KMS-11 (cell line): ENCODE results near the gene MTF2.

ENCODE experiments used
- H2AFZ ChIP-seq: fragments of 200-600 bp; sonication (generic); 2 replicates; pipeline ENCODE4 v1.6.1; 2016; ENCODE audit warnings: antibody characterized with exemption, mixed run types, low read depth
- H3K27ac ChIP-seq: fragments of 200-600 bp; sonication (generic); 2 replicates; pipeline ENCODE4 v1.6.1; 2016; ENCODE audit warnings: mild to moderate bottlenecking, mixed run types
- H3K27me3 ChIP-seq: fragments of 200-600 bp; sonication (generic); 2 replicates; pipeline ENCODE4 v1.6.1; 2017; ENCODE audit warnings: mild to moderate bottlenecking, low read depth, mixed run types, moderate library complexity; ENCODE audit not compliant: insufficient read depth
- H3K36me3 ChIP-seq: fragments of 200-600 bp; sonication (generic); 2 replicates; pipeline ENCODE4 v1.6.1; 2017; ENCODE audit warnings: mild to moderate bottlenecking, mixed run types; ENCODE audit not compliant: insufficient read depth
- H3K4me1 ChIP-seq: fragments of 200-600 bp; sonication (generic); 2 replicates; pipeline ENCODE4 v1.6.1; 2016; ENCODE audit warnings: mild to moderate bottlenecking, low read depth, mixed run types; ENCODE audit not compliant: poor library complexity, severe bottlenecking
- H3K4me2 ChIP-seq: fragments of 200-600 bp; sonication (generic); 2 replicates; pipeline ENCODE4 v1.7.0; 2016; ENCODE audit warnings: mild to moderate bottlenecking, mixed run types
- H3K4me3 ChIP-seq: fragments of 200-600 bp; sonication (generic); IDR thresholded peaks from 2 replicates; pipeline ENCODE4 v1.6.1; 2017; ENCODE audit warnings: low read depth, low read length, mixed read lengths; ENCODE audit not compliant: insufficient read depth
- H3K79me2 ChIP-seq: fragments of 200-600 bp; sonication (generic); 2 replicates; pipeline ENCODE4 v1.6.1; 2016; ENCODE audit warnings: low read depth, mixed run types; ENCODE audit not compliant: insufficient read depth
- H3K9ac ChIP-seq: fragments of 200-600 bp; sonication (generic); 2 replicates; pipeline ENCODE4 v1.6.1; 2016; ENCODE audit warnings: mild to moderate bottlenecking, mixed run types
- H4K20me1 ChIP-seq: fragments of 200-600 bp; sonication (generic); 2 replicates; pipeline ENCODE4 v1.6.1; 2016; ENCODE audit warnings: mild to moderate bottlenecking, mixed run types; ENCODE audit not compliant: insufficient read depth
- CTCF ChIP-seq: fragments of 200-600 bp; sonication (generic); conservative IDR thresholded peaks from 2 replicates; pipeline ENCODE4 v1.6.1; 2017; ENCODE audit warnings: low read depth, mild to moderate bottlenecking, antibody characterized with exemption, low read length, moderate library complexity, mixed read lengths

Gene MTF2

GRCh38 chr1:93113127-93113526 is 34.0 kb downstream of the MTF2 start:
- H3K79me2 ChIP-seq = peaks cover 11% of the 10 kb centered on the region; the same call in 1 of the 2 replicates
- H3K4me1 ChIP-seq = peaks cover 29% of the 10 kb centered on the region
- H4K20me1 ChIP-seq = 0 out of 2 replicates have a peak, but pooled peaks cover 4% of the 10 kb centered on the region
- H3K36me3 ChIP-seq = no peaks in the 10 kb centered on the region
- H3K9ac ChIP-seq = no peak overlapping the region
- H2AFZ ChIP-seq = no peak overlapping the region
- H3K27me3 ChIP-seq = no peaks in the 10 kb centered on the region
- H3K27ac ChIP-seq = no peak overlapping the region
- no peak overlapping the region for H3K4me3 ChIP-seq
- TF ChIP-seq CTCF = no peak
- H3K4me2 ChIP-seq = no peak overlapping the region

DNA sequence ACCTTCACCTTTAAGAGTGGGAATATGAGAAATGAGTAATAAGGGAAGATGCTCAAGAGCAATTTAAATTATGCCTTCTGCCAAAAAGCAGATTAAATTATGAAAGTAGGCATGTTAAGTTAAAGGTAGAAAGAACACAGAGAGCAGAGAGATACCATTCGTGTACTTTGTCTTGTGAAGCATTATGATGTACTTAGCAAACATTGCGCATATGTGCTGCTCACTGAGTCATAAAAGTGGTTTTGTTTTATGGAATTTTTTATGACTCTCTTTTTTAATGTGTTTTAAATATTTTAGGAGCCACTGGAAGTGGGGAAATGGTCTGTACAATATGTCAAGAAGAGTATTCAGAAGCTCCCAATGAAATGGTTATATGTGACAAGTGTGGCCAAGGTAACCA is 35.3 kb downstream of the MTF2 start:
- no peak overlapping the region for H3K4me2 ChIP-seq
- no peak overlapping the region for H3K4me3 ChIP-seq
- H3K4me1 ChIP-seq = peaks cover 24% of the 10 kb centered on the region
- H3K36me3 ChIP-seq = 0 out of 2 replicates have a peak, but pooled peaks cover 3% of the 10 kb centered on the region
- H3K27me3 ChIP-seq = no peaks in the 10 kb centered on the region
- TF ChIP-seq CTCF = no peak
- peaks cover 11% of the 10 kb centered on the region; the same call in 1 of the 2 replicates for H3K79me2 ChIP-seq
- no peak overlapping the region for H3K9ac ChIP-seq
- H4K20me1 ChIP-seq = no peaks in the 10 kb centered on the region
- H2AFZ ChIP-seq = no peak overlapping the region
- H3K27ac ChIP-seq = no peak overlapping the region

DNA sequence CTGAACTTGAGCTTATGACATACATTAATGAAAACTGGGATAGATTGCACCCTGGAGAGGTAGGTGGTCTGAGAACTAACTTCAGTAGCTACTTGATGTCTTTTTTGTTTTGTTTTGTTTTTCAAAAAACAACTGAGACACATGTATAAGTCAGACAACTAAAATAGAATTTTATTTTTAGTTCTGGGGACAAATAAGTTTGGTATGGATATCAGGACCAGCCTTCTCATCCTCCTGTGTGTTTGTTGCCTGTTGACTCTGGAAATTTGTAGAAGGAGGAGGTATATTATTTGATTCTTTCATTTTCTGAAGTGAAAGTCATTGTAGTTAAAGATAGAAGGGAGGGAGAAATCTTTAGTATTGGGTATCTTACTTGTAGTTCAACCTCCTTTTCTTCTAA is 41.5 kb downstream of the MTF2 start:
- H3K4me2 ChIP-seq = no peak overlapping the region
- no peaks in the 10 kb centered on the region for H3K79me2 ChIP-seq
- H3K4me1 ChIP-seq = no peaks in the 10 kb centered on the region
- no peak overlapping the region for H2AFZ ChIP-seq
- H3K36me3 ChIP-seq = 0 out of 2 replicates have a peak, but pooled peaks cover 5% of the 10 kb centered on the region
- H3K9ac ChIP-seq = no peak overlapping the region
- TF ChIP-seq CTCF = no peak
- H3K4me3 ChIP-seq = no peak overlapping the region
- no peaks in the 10 kb centered on the region for H3K27me3 ChIP-seq
- no peaks in the 10 kb centered on the region for H4K20me1 ChIP-seq
- no peak overlapping the region for H3K27ac ChIP-seq

GRCh38 chr1:93123201-93123783 is 44.2 kb downstream of the MTF2 start:
- Histone ChIP-seq H3K27me3 (no peaks in the 10 kb centered on the region), H4K20me1 (no peaks in the 10 kb centered on the region), H2AFZ (no peak overlapping the region), H3K36me3 (0 out of 2 replicates have a peak, but pooled peaks cover 5% of the 10 kb centered on the region), H3K79me2 (no peaks in the 10 kb centered on the region), H3K9ac (no peak overlapping the region), H3K4me1 (no peaks in the 10 kb centered on the region), H3K4me2 (no peak overlapping the region), H3K4me3 (no peak overlapping the region), H3K27ac (no peak overlapping the region)
- no peak for TF ChIP-seq CTCF
